Measurements from ENCODE around the gene CNTN5. TPM values are rescaled to one million over a fixed set of nuclear protein-coding genes. Genes with fewer than 3 reads are reported as not detected.
A peak's percentile ranks its signal among the peaks of the same experiment; 100 is the strongest.

Gene CNTN5
- total RNA-seq, 4 donors from 2014 or later: 0.12 TPM; not detected in 3

DNA sequence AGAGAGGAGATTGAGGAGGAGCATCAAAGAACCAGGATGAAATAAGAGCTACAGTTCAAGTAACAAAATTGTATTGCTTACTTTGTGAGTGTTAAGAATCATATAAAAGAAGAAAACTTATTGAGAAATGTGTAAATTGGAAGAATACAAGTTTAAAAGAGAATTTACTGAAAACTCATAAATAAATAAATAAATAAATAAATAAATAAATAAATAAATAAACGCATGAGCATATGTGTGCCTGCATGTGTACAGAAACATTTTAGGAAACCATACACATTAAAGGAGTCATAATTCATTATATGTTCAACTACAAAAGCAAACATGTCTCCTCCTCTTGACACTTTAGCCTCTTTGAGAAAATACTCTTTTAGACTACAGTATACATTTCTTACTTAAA lies 42.6 kb downstream of the CNTN5 start:
- Histone ChIP-seq H3K27me3 (no peaks in the 10 kb centered on the region), H3K27ac (no peak overlapping the region), H3K36me3 (no peaks in the 10 kb centered on the region), H3K4me1 (no peaks in the 10 kb centered on the region), H3K4me3 (no peak overlapping the region), H3K9me3 (no peaks in the 10 kb centered on the region)
- TF ChIP-seq POLR2A (IDR thresholded peaks at IDR 0.05): no peak
- TF ChIP-seq, protein P1, sequence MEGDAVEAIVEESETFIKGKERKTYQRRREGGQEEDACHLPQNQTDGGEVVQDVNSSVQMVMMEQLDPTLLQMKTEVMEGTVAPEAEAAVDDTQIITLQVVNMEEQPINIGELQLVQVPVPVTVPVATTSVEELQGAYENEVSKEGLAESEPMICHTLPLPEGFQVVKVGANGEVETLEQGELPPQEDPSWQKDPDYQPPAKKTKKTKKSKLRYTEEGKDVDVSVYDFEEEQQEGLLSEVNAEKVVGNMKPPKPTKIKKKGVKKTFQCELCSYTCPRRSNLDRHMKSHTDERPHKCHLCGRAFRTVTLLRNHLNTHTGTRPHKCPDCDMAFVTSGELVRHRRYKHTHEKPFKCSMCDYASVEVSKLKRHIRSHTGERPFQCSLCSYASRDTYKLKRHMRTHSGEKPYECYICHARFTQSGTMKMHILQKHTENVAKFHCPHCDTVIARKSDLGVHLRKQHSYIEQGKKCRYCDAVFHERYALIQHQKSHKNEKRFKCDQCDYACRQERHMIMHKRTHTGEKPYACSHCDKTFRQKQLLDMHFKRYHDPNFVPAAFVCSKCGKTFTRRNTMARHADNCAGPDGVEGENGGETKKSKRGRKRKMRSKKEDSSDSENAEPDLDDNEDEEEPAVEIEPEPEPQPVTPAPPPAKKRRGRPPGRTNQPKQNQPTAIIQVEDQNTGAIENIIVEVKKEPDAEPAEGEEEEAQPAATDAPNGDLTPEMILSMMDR (IDR thresholded peaks at IDR 0.05): no peak
- no peak for DNase-seq
- WGBS, 2 donors: 87 to 88% methylated on average over 1 of the region's 1 CpG
- intact Hi-C loops (cut with DNase I): no loop called here

DNA sequence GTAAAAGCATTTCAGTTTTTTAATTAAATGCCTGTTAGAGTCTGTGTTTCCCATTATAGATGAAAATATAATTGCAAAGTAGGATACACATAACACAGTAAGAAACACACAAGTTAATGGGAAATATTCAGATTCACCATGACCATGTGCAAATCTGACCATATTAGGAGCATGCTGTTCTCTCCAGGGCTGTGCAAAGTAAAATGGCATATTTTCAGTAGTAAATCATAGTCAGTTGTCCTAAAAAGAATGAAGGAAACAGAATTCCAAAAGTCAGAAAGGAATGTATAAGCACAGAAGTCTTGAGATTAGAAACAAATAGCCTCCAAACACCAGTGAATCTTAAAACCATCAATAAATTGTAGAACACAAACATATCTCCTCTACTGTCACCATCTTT lies 44.4 kb downstream of the CNTN5 start:
- Histone ChIP-seq H3K4me3 (no peak overlapping the region), H3K36me3 (no peaks in the 10 kb centered on the region), H3K4me1 (peaks cover 0 to 5% (median 0%) of the 10 kb centered on the region in 3 donors), H3K9me3 (no peaks in the 10 kb centered on the region), H3K27ac (no peak overlapping the region), H3K27me3 (no peaks in the 10 kb centered on the region)
- TF ChIP-seq POLR2A (IDR thresholded peaks at IDR 0.05): no peak
- TF ChIP-seq, protein P1 (IDR thresholded peaks at IDR 0.05): no peak
- DNase-seq: no peak
- intact Hi-C loops (cut with DNase I): no loop called here

DNA sequence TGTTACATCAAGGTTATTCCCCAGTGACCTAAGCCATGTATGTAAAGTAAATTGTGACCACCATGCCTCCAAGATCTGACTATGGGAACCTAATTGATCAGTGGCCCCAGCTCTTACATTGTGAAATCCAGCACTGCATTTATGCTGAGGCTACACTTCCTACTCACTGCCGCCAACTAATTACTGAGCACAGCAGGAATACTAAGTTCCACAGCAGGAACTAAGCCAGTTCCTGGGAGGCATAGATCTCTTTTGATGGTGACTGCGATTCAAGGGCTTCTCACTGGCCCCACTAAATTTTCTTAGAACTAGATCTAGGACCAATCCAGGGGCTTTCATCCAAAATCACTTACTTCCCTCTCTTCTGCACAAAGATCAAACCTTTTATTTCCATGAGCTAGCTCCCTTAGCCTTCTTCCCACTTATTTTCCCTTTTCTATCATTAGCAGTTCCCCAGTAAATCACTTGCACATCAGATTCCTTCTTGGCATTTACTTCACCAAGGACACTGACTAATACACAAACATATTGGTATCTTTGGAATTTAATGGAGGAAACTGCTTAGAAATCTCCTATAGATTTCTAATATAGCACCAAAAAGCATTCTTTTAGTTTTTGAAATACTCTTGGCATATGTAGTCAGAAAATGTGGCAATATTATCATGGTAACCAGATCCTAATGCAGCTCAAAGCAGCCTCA lies 46.0 kb downstream of the CNTN5 start:
- 51 to 53% methylated on average over 2 of the region's 2 CpGs for WGBS, 2 donors
- H3K4me3 ChIP-seq: no peak overlapping the region
- H3K27me3 ChIP-seq: no peaks in the 10 kb centered on the region
- no peak for DNase-seq
- no peaks in the 10 kb centered on the region for H3K9me3 ChIP-seq
- no peaks in the 10 kb centered on the region for H3K36me3 ChIP-seq
- TF ChIP-seq POLR2A (IDR thresholded peaks at IDR 0.05): no peak
- TF ChIP-seq, protein P1 (IDR thresholded peaks at IDR 0.05): no peak
- no peak overlapping the region for H3K27ac ChIP-seq
- intact Hi-C loops (cut with DNase I): no loop called here
- peaks cover 0 to 5% (median 0%) of the 10 kb centered on the region in 3 donors for H3K4me1 ChIP-seq

DNA sequence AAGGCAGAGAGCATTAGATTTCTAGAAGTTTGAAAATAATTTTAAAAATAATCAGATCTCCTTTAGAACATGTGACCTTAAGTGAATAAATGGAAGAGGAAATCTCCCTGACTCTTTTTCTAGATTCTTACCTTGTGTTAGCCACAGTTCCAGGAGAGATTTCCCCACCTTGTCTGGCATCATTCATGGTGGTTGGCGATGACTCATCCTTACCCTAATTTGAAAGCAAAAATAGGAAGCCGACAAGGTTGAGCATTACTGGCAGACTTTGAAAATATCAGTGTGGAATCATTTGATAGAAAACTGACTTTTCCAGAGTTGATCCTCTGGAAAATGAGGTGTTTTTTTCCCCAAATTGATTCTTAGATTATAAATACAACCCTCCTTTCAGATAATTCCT lies 48.1 kb downstream of the CNTN5 start:
- no peak for TF ChIP-seq POLR2A (IDR thresholded peaks at IDR 0.05)
- TF ChIP-seq, protein P1 (IDR thresholded peaks at IDR 0.05): no peak
- no peak for DNase-seq
- Histone ChIP-seq H3K4me1 (peaks cover 0 to 5% (median 0%) of the 10 kb centered on the region in 3 donors), H3K27me3 (no peaks in the 10 kb centered on the region), H3K4me3 (no peak overlapping the region), H3K9me3 (no peaks in the 10 kb centered on the region), H3K27ac (no peak overlapping the region), H3K36me3 (no peaks in the 10 kb centered on the region)
- 26 to 38% methylated on average over 2 of the region's 2 CpGs for WGBS, 2 donors
- intact Hi-C loops (cut with DNase I): no loop called here

DNA sequence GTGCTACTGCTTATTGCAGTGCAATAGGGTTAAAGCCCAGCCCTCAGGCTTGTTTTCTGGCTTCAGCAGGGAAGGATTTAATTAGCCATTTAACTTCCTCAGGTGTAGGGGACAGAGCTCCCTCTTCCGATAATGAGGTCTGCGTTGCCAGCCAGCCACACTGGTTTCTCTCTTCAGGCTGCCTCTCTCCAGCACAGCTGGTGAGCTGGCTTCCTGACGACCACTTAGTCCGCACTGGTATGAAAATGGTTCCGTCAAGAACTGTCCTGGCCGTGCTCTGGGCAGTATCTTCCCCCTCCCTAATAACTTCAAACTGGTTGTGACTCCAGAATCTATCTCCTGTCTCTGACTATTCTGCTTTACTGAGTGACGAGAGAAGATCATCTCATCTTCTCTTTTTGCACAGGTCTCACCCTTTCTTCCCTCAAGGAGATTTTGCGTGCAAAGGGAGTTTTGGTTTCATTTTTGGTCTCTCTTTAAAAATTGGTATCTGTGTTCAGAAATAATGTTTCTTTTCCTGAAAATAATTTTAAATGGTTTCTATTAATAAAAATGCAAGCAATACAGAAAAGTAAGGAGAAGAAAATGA lies 49.2 kb downstream of the CNTN5 start:
- Histone ChIP-seq H3K9me3 (no peaks in the 10 kb centered on the region), H3K4me1 (peaks cover 0 to 5% (median 0%) of the 10 kb centered on the region in 3 donors), H3K4me3 (peak overlapping the region; percentile 2 to 65 (median 36)), H3K36me3 (no peaks in the 10 kb centered on the region), H3K27ac (no peak overlapping the region), H3K27me3 (no peaks in the 10 kb centered on the region)
- intact Hi-C loops (cut with DNase I): no loop called here
- WGBS, 2 donors: 9 to 10% methylated on average over 8 of the region's 8 CpGs
- TF ChIP-seq, protein P1 (IDR thresholded peaks at IDR 0.05): no peak
- no peak for TF ChIP-seq POLR2A (IDR thresholded peaks at IDR 0.05)
- no peak for DNase-seq

All from esophagus squamous epithelium (tissue), 5 donors.